ENCODE results near the gene ZNF692. TPM values are rescaled to one million over a fixed set of nuclear protein-coding genes. Genes with fewer than 3 reads are reported as not detected.

ZNF692 gene
- total RNA-seq, 1 experiment from 2014 or later, result 40.1 TPM

- Histone ChIP-seq H4K20me1 (ENCODE audit: control insufficient read depth, insufficient read depth, insufficient read length) (no peaks in the 10 kb centered on the region), H3K79me1 (ENCODE audit: insufficient read depth, low read depth, low read length, poor library complexity, severe bottlenecking) (peaks cover 12% of the 10 kb centered on the region), H3K56ac (ENCODE audit: insufficient read length, low read depth, low read length) (no peak overlapping the region), H3K9ac (ENCODE audit: extremely low read depth, insufficient read length, low read length) (no peak overlapping the region), H3K27me3 (ENCODE audit: insufficient read depth, low read length) (no peaks in the 10 kb centered on the region), H4K91ac (ENCODE audit: insufficient read length, low read depth, low read length) (no peak overlapping the region), H2BK20ac (ENCODE audit: low read depth, low read length, poor library complexity, severe bottlenecking) (no peak overlapping the region), H2AK5ac (ENCODE audit: insufficient read length, low read length) (no peak overlapping the region), H3K14ac (ENCODE audit: insufficient read depth, low read length) (no peak overlapping the region), H2BK120ac (ENCODE audit: low read depth, low read length, poor library complexity, severe bottlenecking) (no peak overlapping the region), H3T11ph (ENCODE audit: low read length) (no peak overlapping the region), H3K4me1 (ENCODE audit: insufficient read depth, low read length) (no peaks in the 10 kb centered on the region), H4K5ac (ENCODE audit: insufficient read length, low read depth, low read length) (no peak overlapping the region), H2AFZ (ENCODE audit: low read length) (no peak overlapping the region), H3K27ac (ENCODE audit: insufficient read length, low read depth, low read length) (no peak overlapping the region), H3K4me2 (ENCODE audit: insufficient read depth, insufficient read length, low read length) (no peak overlapping the region), H2BK5ac (ENCODE audit: insufficient read length, low read length) (no peak overlapping the region), H4K8ac (replicated peaks; ENCODE audit: insufficient read length, low read depth, low read length) (no peak overlapping the region), H3K23me2 (ENCODE audit: insufficient read length, low read depth, low read length, poor library complexity, severe bottlenecking) (peaks cover 4% of the 10 kb centered on the region), H3K23ac (ENCODE audit: insufficient read length, low read depth, low read length) (no peak overlapping the region), H2BK12ac (ENCODE audit: insufficient read length, low read depth, low read length) (no peak overlapping the region), H3K9me3 (ENCODE audit: control insufficient read depth, low read depth, low read length) (no peaks in the 10 kb centered on the region), H3K79me2 (ENCODE audit: insufficient read depth, low read length) (peaks cover 5% of the 10 kb centered on the region; the same call in 1 of the 2 replicates), H3K4ac (ENCODE audit: low read depth, low read length) (no peak overlapping the region), H3K18ac (ENCODE audit: insufficient read length, low read depth, low read length) (no peak overlapping the region), H2BK15ac (ENCODE audit: low read depth, low read length) (no peak overlapping the region)
- no CpG with 5 or more reads among the region's 1 CpG for WGBS (ENCODE audit: extremely low coverage, insufficient read length, low lambda C conversion rate)
- H3K36me3 Mint-ChIP-seq (ENCODE audit: insufficient read depth in 1 of 3, low read depth in 3 of 3), result peaks cover 13 to 44% (median 36%) of the 10 kb centered on the region in 3 experiments; a peak in 6 of 7 replicates
- TF ChIP-seq CTCF (conservative IDR thresholded peaks at IDR 0.05), result no peak
- no peaks in the 10 kb centered on the region; a peak in 2 of 5 replicates for H3K9me3 Mint-ChIP-seq
- DNase-seq, result no peak
- peak overlapping the region; percentile 87 to 90 for H3K4me3 Mint-ChIP-seq
- peak overlapping the region in 1 of 3 experiments; percentile 48; a peak in 1 of 7 replicates for H3K27ac Mint-ChIP-seq
- peaks cover 20 to 24% of the 10 kb centered on the region in 2 experiments for H3K4me1 Mint-ChIP-seq
- H3K27me3 Mint-ChIP-seq (ENCODE audit: low read depth), result no peaks in the 10 kb centered on the region
Measured at GRCh38 chr1:248824301-248824700, 34.6 kb downstream of the ZNF692 start.

Data from H9 (cell line).